Measurements from ENCODE around the gene TWIST2.

The TWIST2 gene

GRCh38 chr2:238943338-238944067 is 95.6 kb downstream of the TWIST2 start:
- DNase-seq, result no peak

GRCh38 chr2:238945433-238946150 is 97.7 kb downstream of the TWIST2 start:
- no peak for DNase-seq

DNA sequence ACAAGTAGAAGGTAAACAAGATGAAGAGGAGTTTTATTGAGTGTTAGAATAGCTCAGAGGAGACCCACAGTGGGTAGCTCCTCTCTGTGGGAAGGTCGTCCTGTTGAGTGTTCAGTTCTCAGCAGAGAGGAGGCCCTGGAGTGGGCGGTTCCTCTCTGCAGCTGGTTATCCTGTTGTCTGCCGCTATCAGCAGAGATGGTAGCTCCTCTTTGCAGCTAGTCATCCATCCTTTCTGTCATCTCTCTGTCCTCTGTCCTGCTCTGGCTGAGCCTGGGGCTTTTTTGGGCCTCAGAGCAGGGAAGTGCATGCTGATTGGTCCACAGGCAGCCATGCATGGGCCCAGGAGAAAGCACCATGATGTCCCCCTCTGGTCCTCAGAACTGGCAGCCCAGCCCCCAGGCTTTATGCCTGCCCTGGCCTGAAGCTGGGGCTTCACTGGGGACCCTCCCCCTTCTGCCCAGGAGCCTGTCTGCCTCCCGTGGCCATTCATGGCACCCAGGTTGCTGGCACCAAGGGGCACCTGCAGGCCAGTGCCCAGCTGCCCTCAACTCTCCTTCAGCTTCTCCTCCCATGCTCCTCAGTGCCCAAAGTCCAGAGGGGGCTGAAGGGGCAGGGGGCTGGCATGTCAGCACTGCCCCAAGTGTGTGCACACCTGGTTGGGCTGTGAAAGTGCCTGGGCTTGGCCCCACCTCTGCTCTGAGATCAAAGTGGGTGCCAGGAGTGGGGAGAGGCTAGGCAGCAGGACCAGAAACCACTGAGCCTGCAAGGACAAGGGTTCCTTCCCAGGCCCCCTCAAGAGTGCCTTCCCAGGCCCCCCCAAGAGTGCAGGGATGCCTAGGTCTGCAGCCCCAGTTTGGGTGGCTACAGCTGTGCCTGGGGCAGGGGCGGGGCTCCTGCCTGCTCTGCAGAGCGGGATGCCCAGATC is 98.7 kb downstream of the TWIST2 start:
- DNase-seq, result no peak

DNA sequence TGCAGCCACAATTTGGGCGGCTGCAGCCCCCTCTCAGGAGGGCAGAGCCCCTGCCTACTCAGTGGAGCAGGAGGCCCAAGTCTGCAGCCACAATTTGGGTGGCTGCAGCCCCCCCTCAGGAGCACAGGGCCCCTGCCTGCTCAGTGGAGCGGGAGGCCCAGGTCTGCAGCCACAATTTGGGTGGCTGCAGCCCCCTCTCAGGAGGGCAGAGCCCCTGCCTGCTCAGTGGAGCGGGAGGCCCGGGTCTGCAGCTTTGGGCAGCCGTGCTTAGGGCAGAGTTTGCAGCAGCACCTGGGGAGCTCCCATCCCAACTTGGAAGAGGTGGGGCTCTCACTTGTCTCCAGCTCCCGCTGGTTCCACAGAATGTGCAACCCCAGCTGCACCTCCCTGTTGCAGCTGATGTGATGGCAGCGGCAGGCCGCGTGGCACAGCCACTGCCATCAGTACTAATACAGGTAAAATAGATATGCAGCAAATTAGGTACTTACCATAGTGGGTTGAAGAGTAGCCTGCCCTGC is 99.4 kb downstream of the TWIST2 start:
- no peak for DNase-seq

DNA sequence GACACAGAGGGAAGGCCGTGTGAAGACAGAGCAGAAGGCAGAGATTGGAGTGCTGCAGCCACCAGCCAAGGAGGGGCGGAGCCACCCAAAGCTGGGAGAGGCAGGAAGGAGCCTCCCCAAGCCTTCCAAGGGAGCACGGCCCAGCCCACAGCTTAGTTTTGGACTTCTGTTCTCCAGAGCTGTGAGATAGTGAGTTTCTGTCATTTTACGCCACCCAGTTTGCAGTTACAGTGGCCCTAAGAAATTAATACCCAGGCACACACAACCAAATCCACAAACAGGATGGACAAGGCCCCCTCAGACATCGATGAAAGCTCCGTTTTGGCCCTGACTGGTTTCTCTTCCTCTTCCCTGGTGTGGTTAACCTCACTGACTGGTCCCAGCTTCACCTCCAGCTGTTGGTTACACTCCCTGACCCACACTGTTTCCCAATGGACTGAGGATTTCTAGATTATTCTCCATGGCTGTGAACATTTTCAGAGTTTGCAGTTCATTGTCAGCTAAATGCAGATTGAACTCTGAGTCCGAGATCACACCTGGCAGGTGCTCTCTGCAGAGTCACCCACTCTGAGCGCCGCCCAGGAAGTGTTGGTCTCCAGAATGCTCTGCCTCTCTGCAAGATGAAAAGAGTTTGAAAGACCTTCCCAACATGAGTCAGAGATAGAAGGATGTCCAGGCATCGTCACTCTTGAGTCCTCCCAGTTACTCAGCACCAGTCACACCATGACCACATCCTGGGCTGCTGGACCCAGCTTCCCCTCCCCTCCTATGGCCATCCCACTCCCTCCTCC is 100.2 kb downstream of the TWIST2 start:
- DNase-seq, result no peak

DNA sequence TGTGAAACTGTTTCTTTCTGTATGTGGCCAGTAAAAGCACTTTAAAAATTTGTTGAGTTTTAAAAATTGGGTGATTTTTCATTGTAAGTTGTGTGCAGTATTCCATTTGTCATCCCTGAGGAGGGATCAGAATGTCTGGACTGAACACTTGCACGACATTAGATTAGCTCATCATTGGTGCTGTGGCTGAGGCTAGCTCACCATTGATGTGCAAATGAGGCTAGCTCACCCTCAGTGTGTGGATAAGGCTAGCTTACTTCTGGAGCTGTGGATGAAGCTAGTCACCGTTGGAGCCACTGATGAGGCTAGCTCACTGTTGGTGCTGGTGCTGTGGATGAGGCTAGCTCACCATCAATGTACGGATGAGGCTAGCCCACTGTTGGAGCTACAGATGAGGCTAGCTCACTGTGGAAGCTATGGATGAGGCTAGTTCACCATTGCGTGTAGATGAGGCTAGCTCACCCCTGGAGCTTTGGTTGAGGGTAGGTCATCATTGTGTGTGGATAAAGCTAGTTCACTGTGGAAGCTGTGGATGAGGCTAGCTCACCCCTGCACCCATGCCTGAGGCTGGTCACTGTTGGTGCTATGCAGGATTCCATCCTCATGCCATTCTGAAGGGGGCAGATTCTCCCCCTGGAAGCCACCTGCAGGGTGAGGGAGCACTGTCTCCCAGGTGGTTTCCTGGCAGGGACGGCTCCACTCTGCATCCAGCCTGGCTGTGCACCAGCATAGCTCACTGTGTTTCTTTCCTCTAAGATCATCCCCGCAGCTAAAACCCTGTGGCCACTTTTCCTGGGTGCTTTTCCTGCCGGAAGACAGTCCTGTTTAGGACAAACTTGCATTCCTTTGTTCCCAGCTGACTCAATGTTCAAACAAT is 101.1 kb downstream of the TWIST2 start:
- no peak for DNase-seq

DNA sequence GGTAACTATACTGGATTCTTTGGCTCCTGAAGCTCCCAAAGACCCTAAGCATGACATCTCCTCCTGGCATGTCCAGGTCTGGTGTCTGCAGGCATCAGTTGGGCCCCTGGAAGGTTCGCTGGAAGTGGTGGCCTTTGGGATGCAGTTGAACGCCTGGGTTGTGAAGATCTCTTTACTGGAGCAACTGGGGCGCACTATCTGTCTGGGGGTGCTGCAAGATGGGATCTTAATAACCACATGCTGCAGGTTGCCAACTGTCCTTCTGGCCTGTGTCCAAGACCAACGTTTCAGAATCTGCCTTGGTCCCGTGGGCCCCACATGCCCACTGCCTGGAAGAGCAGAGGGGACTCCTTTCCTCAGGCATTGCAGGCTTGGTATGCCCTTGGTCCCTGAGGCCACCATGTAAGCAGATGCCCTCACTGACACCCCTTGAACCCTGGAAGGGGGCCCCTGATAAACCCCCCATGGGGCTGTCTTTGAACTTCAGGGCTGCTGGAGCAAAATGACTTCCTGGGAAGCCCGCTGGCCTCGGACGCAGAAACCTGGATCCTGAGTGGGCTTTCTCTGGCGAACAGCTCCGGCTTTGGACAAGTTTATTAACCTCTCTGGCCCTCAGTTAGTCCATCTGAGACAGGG is 101.9 kb downstream of the TWIST2 start:
- no peak for DNase-seq

GRCh38 chr2:238950551-238950950 is 102.7 kb downstream of the TWIST2 start:
- no peak for DNase-seq

DNA sequence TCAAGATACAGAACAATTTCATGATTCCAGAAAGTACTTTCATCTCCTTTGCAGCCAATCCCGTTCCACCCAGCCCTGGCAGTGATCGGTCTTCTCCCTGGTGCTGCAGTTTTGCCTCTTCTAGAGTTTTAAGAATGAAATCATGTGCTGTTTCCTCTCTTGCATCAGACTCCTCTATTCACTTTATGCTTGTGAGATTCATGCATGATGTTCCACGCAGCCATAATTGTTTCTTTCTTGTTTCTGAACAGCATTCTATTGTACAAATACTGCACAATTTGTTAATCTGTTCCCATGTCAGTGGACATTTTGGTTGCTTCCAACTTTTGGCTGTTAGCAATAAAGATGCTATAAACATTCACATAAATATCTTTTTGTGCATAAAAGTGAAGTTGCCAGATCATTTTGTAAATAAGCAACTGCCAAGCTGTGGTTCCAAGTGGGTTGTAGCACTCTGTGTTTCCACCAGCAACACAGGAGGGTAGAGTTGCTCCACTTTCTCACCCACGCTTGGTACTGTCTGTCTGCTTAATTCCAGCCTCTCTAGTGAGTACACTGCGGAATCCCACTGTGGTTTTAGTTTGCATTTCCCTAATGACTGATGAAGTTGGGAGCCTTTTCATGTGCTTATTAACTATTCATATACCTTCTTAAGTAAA is 104.5 kb downstream of the TWIST2 start:
- no peak for DNase-seq

GRCh38 chr2:238954841-238955591 is 107.1 kb downstream of the TWIST2 start:
- DNase-seq, result no peak

DNA sequence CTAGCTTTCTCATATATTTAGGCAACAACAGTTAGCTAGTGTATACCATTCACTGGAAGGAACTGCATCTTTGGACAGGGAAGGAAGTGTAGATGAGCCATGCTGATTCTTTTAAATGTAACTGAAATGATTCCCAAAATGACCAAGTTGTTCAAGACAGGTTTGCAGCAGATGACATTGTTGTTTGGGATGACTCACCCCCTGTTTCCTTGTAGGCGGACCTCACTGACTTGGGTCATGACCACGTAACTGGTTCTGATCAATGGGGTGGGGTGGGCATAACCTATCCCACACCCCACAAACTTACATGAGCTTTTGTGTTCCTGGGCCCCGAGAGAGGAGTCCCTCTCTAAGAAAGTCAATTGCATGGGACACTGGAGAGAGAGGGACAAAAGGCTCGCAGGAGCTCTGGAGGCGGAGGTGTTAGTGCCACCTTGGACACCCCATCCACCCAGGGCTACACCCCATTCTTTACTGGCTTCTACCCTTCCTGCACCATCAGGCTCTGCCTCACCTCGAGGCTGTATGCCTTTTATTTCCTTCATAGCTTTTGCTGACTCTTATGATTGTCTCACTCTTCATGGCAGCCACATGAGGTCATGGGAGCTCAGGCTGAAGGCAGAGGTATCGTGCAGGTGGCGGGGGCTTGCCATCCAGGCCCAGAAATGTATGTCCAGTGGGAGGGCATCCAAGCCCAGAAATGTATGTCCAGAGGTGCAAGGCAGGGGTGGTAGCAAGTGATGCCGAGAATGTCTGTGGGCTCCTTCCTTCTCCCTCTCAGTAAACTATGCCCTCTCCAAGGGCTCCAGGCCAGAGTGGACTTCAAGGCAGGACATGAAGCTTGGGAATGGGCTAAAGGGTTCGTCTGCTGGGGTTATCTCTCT is 108.0 kb downstream of the TWIST2 start:
- no peak for DNase-seq

DNA sequence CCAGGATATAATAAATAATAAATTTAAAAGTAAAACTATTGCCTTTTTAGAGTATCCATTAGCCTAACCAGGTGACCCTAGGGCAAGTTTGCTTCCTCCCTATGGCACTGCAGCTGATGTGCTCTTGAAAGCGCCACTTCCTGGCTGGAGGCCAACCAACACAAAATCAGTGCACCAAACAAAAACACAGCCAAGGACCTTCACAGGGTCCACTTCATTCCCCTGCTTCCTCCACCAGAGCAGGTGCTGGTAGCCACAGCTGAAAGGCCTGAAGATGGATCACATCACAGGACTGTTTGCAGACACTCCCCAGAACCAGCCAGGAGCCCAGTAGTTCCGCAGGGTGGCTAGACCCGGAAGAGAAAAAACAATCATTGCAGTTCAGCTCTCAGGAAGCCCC is 108.8 kb downstream of the TWIST2 start:
- no peak for DNase-seq

Measured in GDM1 (cell line).